ENCODE results near the gene SLC8A1.

DNA sequence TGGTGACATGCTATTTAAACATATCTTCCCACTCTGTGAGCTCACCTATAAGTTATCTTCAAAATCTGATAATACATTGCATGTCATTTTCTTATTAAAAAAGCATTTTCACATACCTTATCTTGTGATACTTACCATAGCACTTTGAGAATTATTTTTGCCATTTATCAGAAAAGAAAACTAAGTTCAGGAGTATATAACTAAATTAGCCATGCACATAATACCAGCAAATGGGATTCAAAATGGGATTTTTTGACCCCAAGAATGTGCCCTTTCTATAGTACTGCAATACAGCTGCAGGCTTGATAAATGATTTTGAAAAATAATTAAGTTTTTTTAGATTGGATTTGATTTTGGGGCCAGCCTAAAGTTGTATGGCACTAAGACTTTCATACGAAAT, 41.2 kb downstream of the SLC8A1 start:
- TF ChIP-seq EZH2 (IDR thresholded peaks at IDR 0.05; ENCODE audit: low read length, missing control alignments): no peak
- TF ChIP-seq, protein P1, sequence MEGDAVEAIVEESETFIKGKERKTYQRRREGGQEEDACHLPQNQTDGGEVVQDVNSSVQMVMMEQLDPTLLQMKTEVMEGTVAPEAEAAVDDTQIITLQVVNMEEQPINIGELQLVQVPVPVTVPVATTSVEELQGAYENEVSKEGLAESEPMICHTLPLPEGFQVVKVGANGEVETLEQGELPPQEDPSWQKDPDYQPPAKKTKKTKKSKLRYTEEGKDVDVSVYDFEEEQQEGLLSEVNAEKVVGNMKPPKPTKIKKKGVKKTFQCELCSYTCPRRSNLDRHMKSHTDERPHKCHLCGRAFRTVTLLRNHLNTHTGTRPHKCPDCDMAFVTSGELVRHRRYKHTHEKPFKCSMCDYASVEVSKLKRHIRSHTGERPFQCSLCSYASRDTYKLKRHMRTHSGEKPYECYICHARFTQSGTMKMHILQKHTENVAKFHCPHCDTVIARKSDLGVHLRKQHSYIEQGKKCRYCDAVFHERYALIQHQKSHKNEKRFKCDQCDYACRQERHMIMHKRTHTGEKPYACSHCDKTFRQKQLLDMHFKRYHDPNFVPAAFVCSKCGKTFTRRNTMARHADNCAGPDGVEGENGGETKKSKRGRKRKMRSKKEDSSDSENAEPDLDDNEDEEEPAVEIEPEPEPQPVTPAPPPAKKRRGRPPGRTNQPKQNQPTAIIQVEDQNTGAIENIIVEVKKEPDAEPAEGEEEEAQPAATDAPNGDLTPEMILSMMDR (conservative IDR thresholded peaks at IDR 0.05 in 1 of 2, IDR thresholded peaks at IDR 0.05 in 1 of 2; ENCODE audit: low read depth in 1 of 2, low read length in 2 of 2): no peak
